Breast epithelium (tissue), 4 donors: Measurements from ENCODE around the gene ASB2. TPM values are rescaled to one million over a fixed set of nuclear protein-coding genes. Genes with fewer than 3 reads are reported as not detected.
A peak's percentile ranks its signal among the peaks of the same experiment; 100 is the strongest.

Experiments used
- DNase-seq, 2 donors: peaks; one replicate each; pipeline ENCODE4 v3.0.0-alpha.2; 2019; ENCODE audit warnings: low spot score in 2 of 2
- H3K27ac ChIP-seq, 2 donors: fragments of 200-600 bp; sonication (generic) in 1 of 2; one replicate each; pipeline ENCODE4 v1.5.1; 2016 to 2019; ENCODE audit warnings: mild to moderate bottlenecking in 1 of 2
- H3K27me3 ChIP-seq, 2 donors: fragments of 200-600 bp; sonication (generic) in 1 of 2; one replicate each; pipeline versions ENCODE4 v1.5.1 to v1.6.0; 2017 to 2019; ENCODE audit warnings: control low read depth in 1 of 2, mild to moderate bottlenecking in 1 of 2
- H3K36me3 ChIP-seq: fragments of 200-600 bp; one replicate; pipeline ENCODE4 v1.5.1; 2019
- H3K4me1 ChIP-seq, 2 donors: fragments of 200-600 bp; sonication (generic); one replicate each; pipeline ENCODE4 v1.5.1; 2016 to 2019; ENCODE audit warnings: control low read depth in 1 of 2
- H3K4me3 ChIP-seq, 3 donors: fragments of 200-600 bp; sonication (generic); 1 replicate in 2 of 3; 2 replicates in 1 of 3; pipeline ENCODE4 v1.5.1; 2016 to 2019; ENCODE audit warnings: mild to moderate bottlenecking in 3 of 3, moderate library complexity in 2 of 3
- H3K9me3 ChIP-seq, 2 donors: fragments of 200-600 bp; sonication (generic) in 1 of 2; one replicate each; pipeline ENCODE4 v1.5.1; 2016 to 2019; ENCODE audit warnings: control low read depth in 1 of 2
- POLR2A ChIP-seq: fragments of 450-650 bp; IDR thresholded peaks from one replicate; pipeline ENCODE4 v1.6.1; 2016; ENCODE audit warnings: antibody characterized with exemption, mild to moderate bottlenecking, moderate library complexity
- POLR2AphosphoS5 ChIP-seq, 3 donors: sonication (generic); formaldehyde crosslinking; IDR thresholded peaks; one replicate each; pipeline ENCODE4 v1.6.1; 2017; ENCODE audit warnings: antibody characterized with exemption in 3 of 3
- intact Hi-C: fragments of 100-400 bp; cut with DNase I; formaldehyde crosslinking; loops from one replicate; pipeline ENCODE4 v1.15.1; 2023; ENCODE audit warnings: low total_unique reads
- total RNA-seq, 3 donors: library from RNA; depleted of rRNA; stranded (reverse); fragments of >200 nt; gene quantifications; one replicate each; pipeline ENCODE4 v1.1.0, GENCODE V29; 2016
- TF ChIP-seq, protein P1 (sequence below), 3 donors: fragments of 450-650 bp; IDR thresholded peaks; one replicate each; pipeline ENCODE4 v1.5.1; 2016 to 2017; ENCODE audit warnings: antibody characterized with exemption in 3 of 3, mild to moderate bottlenecking in 3 of 3, moderate library complexity in 3 of 3

ASB2 gene
- total RNA-seq, 3 donors from 2014 or later = 1.3 to 2.0 TPM; not detected in 1

DNA sequence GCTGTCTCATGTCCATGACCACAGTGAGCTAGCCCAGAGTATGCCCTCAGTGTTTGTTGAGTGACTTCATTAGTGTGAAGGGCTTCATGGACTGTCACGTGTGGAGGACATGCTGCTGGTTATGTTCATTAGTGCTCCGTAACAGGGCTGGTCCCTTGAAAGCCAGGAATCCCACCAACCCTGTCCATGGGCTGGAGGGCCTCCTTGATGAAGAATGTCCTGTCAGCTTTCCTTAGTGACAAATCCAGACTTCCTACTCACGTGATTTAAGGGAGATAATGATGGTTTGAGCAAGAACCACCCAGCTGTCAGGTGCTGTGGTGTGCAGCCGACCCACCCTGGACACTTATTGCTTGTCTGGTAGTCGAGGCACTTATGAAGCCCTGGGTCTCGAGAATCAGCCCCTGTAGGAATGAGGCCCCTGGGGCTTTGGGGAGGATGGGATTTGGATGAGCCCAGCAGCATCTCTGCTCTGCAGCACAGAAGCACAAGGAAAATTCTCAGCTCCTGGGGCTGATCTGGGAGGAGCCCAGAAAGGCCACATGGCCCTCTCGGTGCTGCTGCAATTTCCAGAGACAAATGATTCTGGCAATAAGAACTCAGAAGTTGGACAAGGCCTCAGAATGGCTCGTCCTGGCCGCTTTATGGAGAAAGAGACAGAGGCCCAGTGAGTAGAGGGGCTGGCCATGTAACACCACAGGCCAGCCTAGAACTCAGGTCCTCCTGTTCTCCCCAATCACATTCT, 86.5 kb downstream of the ASB2 start:
- Histone ChIP-seq H3K4me3 (no peak overlapping the region), H3K27me3 (no peaks in the 10 kb centered on the region), H3K9me3 (peaks cover 0 to 6% of the 10 kb centered on the region in 2 donors), H3K27ac (no peak overlapping the region), H3K36me3 (no peaks in the 10 kb centered on the region), H3K4me1 (no peaks in the 10 kb centered on the region)
- intact Hi-C loops = no loop called here
- TF ChIP-seq POLR2A (no peak), POLR2AphosphoS5 (IDR thresholded peaks at IDR 0.05) (no peak)
- TF ChIP-seq, protein P1, sequence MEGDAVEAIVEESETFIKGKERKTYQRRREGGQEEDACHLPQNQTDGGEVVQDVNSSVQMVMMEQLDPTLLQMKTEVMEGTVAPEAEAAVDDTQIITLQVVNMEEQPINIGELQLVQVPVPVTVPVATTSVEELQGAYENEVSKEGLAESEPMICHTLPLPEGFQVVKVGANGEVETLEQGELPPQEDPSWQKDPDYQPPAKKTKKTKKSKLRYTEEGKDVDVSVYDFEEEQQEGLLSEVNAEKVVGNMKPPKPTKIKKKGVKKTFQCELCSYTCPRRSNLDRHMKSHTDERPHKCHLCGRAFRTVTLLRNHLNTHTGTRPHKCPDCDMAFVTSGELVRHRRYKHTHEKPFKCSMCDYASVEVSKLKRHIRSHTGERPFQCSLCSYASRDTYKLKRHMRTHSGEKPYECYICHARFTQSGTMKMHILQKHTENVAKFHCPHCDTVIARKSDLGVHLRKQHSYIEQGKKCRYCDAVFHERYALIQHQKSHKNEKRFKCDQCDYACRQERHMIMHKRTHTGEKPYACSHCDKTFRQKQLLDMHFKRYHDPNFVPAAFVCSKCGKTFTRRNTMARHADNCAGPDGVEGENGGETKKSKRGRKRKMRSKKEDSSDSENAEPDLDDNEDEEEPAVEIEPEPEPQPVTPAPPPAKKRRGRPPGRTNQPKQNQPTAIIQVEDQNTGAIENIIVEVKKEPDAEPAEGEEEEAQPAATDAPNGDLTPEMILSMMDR (IDR thresholded peaks at IDR 0.05) = no peak
- DNase-seq = peak in 1 of 2 donors; percentile 14

DNA sequence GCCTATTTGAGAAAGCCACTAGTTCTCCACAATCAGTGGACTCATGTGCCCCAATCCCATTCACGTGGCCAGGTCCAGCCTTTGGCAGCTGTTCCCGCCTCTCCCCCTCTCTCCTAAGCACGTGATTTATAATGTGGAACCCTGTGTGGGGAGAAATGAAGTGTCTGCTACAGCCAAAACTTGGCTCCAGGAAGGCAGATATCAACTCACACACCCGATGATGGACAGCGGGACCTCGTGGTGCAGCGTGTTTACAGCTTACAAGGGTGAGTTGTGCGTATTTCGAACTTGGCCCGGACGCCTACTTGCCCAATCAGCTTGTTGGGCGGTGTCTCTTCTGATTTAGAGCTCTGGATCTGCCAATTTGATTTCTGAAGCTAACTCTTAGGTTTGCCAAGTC, 87.4 kb downstream of the ASB2 start:
- Histone ChIP-seq H3K9me3 (peaks cover 0 to 6% of the 10 kb centered on the region in 2 donors), H3K36me3 (no peaks in the 10 kb centered on the region), H3K27ac (no peak overlapping the region), H3K27me3 (no peaks in the 10 kb centered on the region), H3K4me1 (no peaks in the 10 kb centered on the region), H3K4me3 (no peak overlapping the region)
- intact Hi-C loops = no loop called here
- peak in 1 of 2 donors; percentile 41 for DNase-seq
- TF ChIP-seq, protein P1 (IDR thresholded peaks at IDR 0.05) = no peak
- TF ChIP-seq POLR2A (no peak), POLR2AphosphoS5 (IDR thresholded peaks at IDR 0.05) (peak in 1 of 3 donors; percentile 80)

DNA sequence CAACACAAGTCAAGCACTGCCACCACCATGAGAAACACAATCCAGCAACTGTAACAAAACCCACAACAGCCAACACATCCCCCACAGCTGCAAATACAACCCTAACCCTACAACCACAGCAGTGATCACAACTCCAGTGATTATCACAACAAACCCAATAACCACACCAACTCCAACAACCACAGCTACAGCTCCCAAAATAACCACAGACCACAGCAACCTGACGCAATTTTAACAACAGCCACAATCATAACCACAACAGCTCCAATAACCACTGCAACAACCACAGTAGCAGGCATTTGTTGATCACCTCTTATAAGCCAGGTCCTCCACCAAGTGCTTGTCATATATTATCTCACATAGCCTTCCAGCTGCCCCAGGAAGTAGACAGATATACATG, 91.4 kb downstream of the ASB2 start:
- Histone ChIP-seq H3K4me1 (no peaks in the 10 kb centered on the region), H3K27ac (no peak overlapping the region), H3K27me3 (no peaks in the 10 kb centered on the region), H3K9me3 (peaks cover 0 to 6% of the 10 kb centered on the region in 2 donors), H3K4me3 (no peak overlapping the region), H3K36me3 (no peaks in the 10 kb centered on the region)
- no peak for DNase-seq
- TF ChIP-seq, protein P1 (IDR thresholded peaks at IDR 0.05) = no peak
- intact Hi-C loops = no loop called here

Other genes with a start within 250 kb of the ASB2 start
- 1 to 10 TPM in 2 of 3 donors, under 1 TPM in 1; 0.98 to 2.1 (median 1.3) TPM for gene PRIMA1, start 188.1 kb downstream of the ASB2 start, total RNA-seq
- gene FAM181A, start 49.2 kb downstream of the ASB2 start, total RNA-seq = not detected
- not detected for gene CCDC197, start 20.7 kb upstream of the ASB2 start, total RNA-seq
- 1 to 10 TPM in 1 of 3 donors, under 1 TPM in 2; 0.64 to 1.6 (median 0.73) TPM for gene OTUB2, start 49.8 kb upstream of the ASB2 start, total RNA-seq
- 100 to 1,000 TPM; 156 to 201 (median 172) TPM for gene DDX24, start 104.6 kb upstream of the ASB2 start, total RNA-seq
- gene IFI27L1, start 104.7 kb upstream of the ASB2 start, total RNA-seq = 10 to 100 TPM in 2 of 3 donors, 1 to 10 TPM in 1; 6.6 to 14.5 (median 10.6) TPM
- gene IFI27, start 134.2 kb upstream of the ASB2 start, total RNA-seq = 100 to 1,000 TPM; 101 to 196 (median 160) TPM
- 10 to 100 TPM; 74.2 to 98.8 (median 92.1) TPM for gene IFI27L2, start 153.0 kb upstream of the ASB2 start, total RNA-seq
- 1 to 10 TPM in 2 of 3 donors, under 1 TPM in 1; 0.48 to 7.9 (median 7.2) TPM for gene PPP4R4, start 197.8 kb upstream of the ASB2 start, total RNA-seq